ENCODE data around the gene CAMTA1. TPM values are rescaled to one million over a fixed set of nuclear protein-coding genes. Genes with fewer than 3 reads are reported as not detected.

CAMTA1 gene
- total RNA-seq, 1 donor from 2014 or later = 99.0 TPM

DNA sequence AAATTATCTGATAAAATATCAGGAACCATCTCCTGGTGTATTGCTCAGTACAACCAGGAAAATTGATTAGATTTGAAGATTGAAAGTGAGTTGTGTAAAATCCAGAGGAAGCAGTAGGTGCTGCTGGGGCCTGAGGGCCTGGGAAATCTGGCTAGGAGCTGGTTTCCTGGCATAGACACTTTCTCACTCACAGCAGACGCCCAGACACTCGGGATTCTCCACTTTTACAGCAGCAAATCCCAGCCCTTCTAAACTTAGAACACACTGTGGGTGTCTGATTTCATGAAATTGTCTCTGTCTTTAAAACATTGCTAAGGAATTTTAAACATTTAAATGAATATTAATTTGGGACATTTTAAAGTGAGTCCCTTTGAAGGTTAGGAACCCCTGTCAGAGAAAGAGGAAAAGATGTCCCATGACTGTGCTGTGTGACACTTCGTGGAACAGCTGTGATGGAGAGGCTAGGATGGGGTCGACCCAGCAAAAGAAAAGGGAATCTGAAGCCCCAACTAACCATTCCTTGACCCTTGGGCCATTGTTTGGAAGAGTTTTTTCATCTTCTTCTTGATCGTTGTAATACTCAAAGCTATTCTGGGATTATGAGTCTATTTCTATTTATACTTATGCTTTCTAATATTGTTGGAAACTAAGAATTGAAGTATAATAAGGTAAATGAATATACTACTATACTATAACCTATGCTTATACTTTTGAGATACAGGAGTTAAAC is 936.9 kb downstream of the CAMTA1 start:
- H3K9me3 Mint-ChIP-seq (ENCODE audit: low read depth) = no peaks in the 10 kb centered on the region

DNA sequence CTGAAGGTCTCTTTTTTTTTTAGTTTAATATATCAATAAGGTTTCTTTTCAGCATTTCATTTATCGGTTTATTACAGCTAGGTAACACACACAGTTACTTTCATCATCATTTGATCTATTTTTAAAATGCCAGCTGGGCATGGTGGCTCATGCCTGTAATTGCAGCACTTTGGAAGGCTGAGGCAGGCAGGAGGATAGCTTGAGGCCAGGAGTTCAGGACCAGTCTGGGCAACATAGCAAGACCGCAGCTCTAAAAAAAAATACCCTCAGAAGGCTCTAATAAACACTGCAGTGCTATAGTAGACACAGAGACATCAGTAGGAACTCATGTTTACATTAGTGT is 937.4 kb downstream of the CAMTA1 start:
- H3K9me3 Mint-ChIP-seq (ENCODE audit: low read depth) = no peaks in the 10 kb centered on the region
- H3K27me3 Mint-ChIP-seq = no peaks in the 10 kb centered on the region
- H3K4me1 Mint-ChIP-seq (ENCODE audit: low read depth) = peaks cover 12% of the 10 kb centered on the region
- no peak overlapping the region for H3K27ac Mint-ChIP-seq
- no peak for DNase-seq (ENCODE audit: low spot score, unreplicated experiment)
- TF ChIP-seq, protein P1, sequence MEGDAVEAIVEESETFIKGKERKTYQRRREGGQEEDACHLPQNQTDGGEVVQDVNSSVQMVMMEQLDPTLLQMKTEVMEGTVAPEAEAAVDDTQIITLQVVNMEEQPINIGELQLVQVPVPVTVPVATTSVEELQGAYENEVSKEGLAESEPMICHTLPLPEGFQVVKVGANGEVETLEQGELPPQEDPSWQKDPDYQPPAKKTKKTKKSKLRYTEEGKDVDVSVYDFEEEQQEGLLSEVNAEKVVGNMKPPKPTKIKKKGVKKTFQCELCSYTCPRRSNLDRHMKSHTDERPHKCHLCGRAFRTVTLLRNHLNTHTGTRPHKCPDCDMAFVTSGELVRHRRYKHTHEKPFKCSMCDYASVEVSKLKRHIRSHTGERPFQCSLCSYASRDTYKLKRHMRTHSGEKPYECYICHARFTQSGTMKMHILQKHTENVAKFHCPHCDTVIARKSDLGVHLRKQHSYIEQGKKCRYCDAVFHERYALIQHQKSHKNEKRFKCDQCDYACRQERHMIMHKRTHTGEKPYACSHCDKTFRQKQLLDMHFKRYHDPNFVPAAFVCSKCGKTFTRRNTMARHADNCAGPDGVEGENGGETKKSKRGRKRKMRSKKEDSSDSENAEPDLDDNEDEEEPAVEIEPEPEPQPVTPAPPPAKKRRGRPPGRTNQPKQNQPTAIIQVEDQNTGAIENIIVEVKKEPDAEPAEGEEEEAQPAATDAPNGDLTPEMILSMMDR (IDR thresholded peaks at IDR 0.05; ENCODE audit: unreplicated experiment) = no peak
- H3K4me3 Mint-ChIP-seq (ENCODE audit: low read depth) = no peak overlapping the region
- no peaks in the 10 kb centered on the region for H3K36me3 Mint-ChIP-seq (ENCODE audit: insufficient read depth)

More for the DNA sequence above, 936.9 kb downstream of the CAMTA1 start:
- Mint-ChIP-seq H3K4me1 (ENCODE audit: low read depth) (peaks cover 12% of the 10 kb centered on the region), H3K27me3 (no peaks in the 10 kb centered on the region), H3K4me3 (ENCODE audit: low read depth) (no peak overlapping the region), H3K36me3 (ENCODE audit: insufficient read depth) (no peaks in the 10 kb centered on the region), H3K27ac (no peak overlapping the region)
- TF ChIP-seq, protein P1 (IDR thresholded peaks at IDR 0.05; ENCODE audit: unreplicated experiment) = no peak
- DNase-seq (ENCODE audit: low spot score, unreplicated experiment) = no peak

DNA sequence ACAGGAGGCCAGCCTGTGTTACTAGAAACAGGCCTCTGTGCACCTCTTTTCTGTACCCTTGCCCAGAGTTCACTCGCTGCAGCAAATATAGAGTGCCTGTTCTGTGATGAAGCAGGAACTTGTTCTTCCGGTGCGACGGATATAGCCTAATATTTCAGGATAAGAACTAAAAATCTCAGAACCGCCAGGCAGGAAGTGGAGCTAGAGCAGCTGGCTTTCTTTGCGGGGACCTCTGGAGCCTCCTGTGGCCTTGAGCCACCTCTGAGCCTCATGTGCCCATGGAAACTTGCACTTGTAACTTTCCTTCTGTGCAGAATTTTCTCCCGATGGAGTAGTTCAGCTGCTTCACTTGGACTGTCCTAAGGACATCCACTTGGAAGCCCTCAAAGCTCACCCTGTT is 941.4 kb downstream of the CAMTA1 start:
- Mint-ChIP-seq H3K27ac (no peak overlapping the region), H3K27me3 (no peaks in the 10 kb centered on the region), H3K4me3 (ENCODE audit: low read depth) (no peak overlapping the region), H3K36me3 (ENCODE audit: insufficient read depth) (peaks cover 2% of the 10 kb centered on the region), H3K4me1 (ENCODE audit: low read depth) (no peaks in the 10 kb centered on the region), H3K9me3 (ENCODE audit: low read depth) (no peaks in the 10 kb centered on the region)
- no peak for DNase-seq (ENCODE audit: low spot score, unreplicated experiment)
- TF ChIP-seq, protein P1 (IDR thresholded peaks at IDR 0.05; ENCODE audit: unreplicated experiment) = no peak

DNA sequence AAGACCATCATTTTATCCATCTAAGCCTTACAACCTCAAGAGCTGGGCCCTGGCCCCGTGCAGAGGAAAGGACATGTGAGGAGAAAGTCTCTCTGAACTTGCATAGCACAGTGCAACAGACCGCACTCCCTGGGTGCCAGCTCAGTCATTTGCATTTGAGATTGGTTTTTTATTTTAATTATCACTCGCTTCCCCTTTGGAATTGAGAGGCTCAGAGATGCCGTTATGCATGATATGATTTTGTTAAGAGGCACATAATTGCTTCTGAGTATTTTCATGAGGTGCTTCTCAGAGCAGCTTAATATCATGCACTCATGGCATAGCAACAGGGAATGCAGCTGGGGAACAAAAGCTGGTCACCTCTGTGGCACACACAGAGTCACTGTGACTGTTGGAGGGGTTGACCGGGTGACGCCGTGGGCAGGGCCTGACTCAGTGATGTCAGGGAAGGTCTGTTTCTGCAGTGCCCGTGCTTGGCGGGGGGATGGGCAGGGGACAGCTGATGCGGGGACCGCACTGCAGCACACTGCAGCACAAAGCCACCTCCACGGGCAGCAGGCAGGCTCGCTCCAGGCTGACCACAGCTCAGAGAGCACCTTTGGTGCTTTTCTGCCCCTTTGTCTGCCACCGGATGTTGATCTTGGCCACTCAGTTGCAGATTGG is 942.7 kb downstream of the CAMTA1 start:
- DNase-seq (ENCODE audit: low spot score, unreplicated experiment) = no peak
- Mint-ChIP-seq H3K9me3 (ENCODE audit: low read depth) (no peaks in the 10 kb centered on the region), H3K36me3 (ENCODE audit: insufficient read depth) (peaks cover 2% of the 10 kb centered on the region), H3K27ac (no peak overlapping the region), H3K27me3 (no peaks in the 10 kb centered on the region), H3K4me1 (ENCODE audit: low read depth) (no peaks in the 10 kb centered on the region), H3K4me3 (ENCODE audit: low read depth) (no peak overlapping the region)
- TF ChIP-seq, protein P1 (IDR thresholded peaks at IDR 0.05; ENCODE audit: unreplicated experiment) = no peak

DNA sequence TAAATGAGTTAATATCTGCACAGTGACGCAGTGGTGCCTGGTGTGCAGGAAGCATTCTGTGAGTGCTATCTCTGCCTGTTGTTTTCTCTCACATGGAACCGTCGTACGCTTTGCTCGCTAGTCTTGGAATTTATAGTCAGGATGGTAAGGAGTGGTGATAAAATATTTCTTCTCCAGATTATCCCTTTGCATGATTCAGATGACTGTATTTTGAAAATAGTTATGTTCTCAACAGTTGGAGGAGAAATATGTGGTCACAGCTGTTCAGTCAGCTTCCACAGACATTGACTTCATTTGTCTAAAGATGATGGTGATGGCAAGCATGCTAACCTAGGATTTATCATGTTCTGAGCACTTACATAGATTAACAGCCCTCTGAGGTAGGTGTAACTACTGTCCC is 944.5 kb downstream of the CAMTA1 start:
- no peaks in the 10 kb centered on the region for H3K9me3 Mint-ChIP-seq (ENCODE audit: low read depth)
- no peaks in the 10 kb centered on the region for H3K27me3 Mint-ChIP-seq
- TF ChIP-seq, protein P1 (IDR thresholded peaks at IDR 0.05; ENCODE audit: unreplicated experiment) = no peak
- H3K4me1 Mint-ChIP-seq (ENCODE audit: low read depth) = no peaks in the 10 kb centered on the region
- peaks cover 2% of the 10 kb centered on the region for H3K36me3 Mint-ChIP-seq (ENCODE audit: insufficient read depth)
- DNase-seq (ENCODE audit: low spot score, unreplicated experiment) = no peak
- H3K4me3 Mint-ChIP-seq (ENCODE audit: low read depth) = no peak overlapping the region
- no peak overlapping the region for H3K27ac Mint-ChIP-seq

All from progenitor cell of endocrine pancreas (in vitro differentiated cells).